Liver (tissue), 3 donors: ENCODE measurements around the gene CRB1.

ENCODE experiments used
- EGR1 ChIP-seq, 2 donors: IDR thresholded peaks; 2 replicates each; pipeline ENCODE4 v1.6.1; 2016 to 2018; ENCODE audit warnings: antibody characterized with exemption in 2 of 2, low read depth in 2 of 2
- GABPA ChIP-seq, 2 donors: IDR thresholded peaks in 1 of 2; conservative IDR thresholded peaks in 1 of 2; 2 replicates each; pipeline ENCODE4 v1.6.1; 2016; ENCODE audit warnings: antibody characterized with exemption in 2 of 2, mild to moderate bottlenecking in 1 of 2, moderate library complexity in 1 of 2
- RAD21 ChIP-seq, 2 donors: IDR thresholded peaks; 2 replicates each; pipeline ENCODE4 v1.6.1; 2016; ENCODE audit warnings: antibody characterized with exemption in 2 of 2, mild to moderate bottlenecking in 2 of 2
- RXRA ChIP-seq, 2 donors: IDR thresholded peaks; 2 replicates each; pipeline ENCODE4 v1.6.1; 2017 to 2018; ENCODE audit warnings: antibody characterized with exemption in 2 of 2, mild to moderate bottlenecking in 1 of 2
- TAF1 ChIP-seq: conservative IDR thresholded peaks from 2 replicates; pipeline ENCODE4 v1.6.1; 2016; ENCODE audit warnings: antibody characterized with exemption, mild to moderate bottlenecking
- TF ChIP-seq, protein P1 (sequence below): fragments of 150-350 bp; IDR thresholded peaks from 2 replicates; pipeline ENCODE4 v1.5.1; 2017; ENCODE audit warnings: improper control_type of control experiment, low read depth, low read length; ENCODE audit not compliant: missing input control
- TF ChIP-seq, protein P2 (sequence below): IDR thresholded peaks from 2 replicates; pipeline ENCODE4 v1.6.1; 2016; ENCODE audit warnings: antibody characterized with exemption, mild to moderate bottlenecking
- TF ChIP-seq, protein P3 (sequence below): IDR thresholded peaks from 2 replicates; pipeline ENCODE4 v1.6.1; 2016; ENCODE audit warnings: antibody characterized with exemption
- TF ChIP-seq, protein P4 (sequence below): IDR thresholded peaks from 2 replicates; pipeline ENCODE4 v1.6.1; 2016; ENCODE audit warnings: antibody characterized with exemption
- TF ChIP-seq, protein P5 (sequence below): IDR thresholded peaks from 2 replicates; pipeline ENCODE4 v1.6.1; 2016; ENCODE audit warnings: antibody characterized with exemption
- donor health status: healthy.
- donor health status: healthy.

DNA sequence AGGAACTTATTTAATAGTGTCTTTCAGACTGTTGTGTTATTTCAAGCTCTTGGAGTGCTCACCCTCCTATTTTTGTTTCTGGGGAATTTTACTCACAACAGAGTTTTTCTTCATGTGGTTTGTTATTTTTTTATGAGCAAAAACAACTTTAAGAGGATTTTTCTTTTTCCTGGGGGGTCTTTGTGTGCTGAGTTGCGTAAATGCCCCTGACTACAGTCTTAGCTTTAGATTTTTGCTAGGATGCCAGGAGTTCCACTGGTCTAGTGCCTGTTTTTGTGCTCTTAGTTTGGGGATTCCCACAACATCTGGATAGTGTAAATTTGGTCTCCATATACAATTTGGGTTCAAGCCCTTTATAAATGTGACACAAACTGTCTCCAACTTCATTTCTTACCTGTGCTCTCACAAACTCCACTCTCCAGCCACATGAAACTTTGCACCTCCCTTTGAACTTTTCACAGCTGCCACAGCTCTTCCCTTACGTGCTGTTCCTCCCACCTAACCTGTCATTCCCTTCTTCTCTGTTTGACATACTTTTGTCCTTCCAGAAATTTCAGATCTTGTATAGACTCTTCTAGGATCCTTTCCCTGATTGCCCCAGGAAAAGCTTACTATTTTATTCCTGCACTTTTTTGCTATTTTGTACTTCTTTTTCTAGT is 180.2 kb downstream of the CRB1 start:
- TF ChIP-seq, protein P1, sequence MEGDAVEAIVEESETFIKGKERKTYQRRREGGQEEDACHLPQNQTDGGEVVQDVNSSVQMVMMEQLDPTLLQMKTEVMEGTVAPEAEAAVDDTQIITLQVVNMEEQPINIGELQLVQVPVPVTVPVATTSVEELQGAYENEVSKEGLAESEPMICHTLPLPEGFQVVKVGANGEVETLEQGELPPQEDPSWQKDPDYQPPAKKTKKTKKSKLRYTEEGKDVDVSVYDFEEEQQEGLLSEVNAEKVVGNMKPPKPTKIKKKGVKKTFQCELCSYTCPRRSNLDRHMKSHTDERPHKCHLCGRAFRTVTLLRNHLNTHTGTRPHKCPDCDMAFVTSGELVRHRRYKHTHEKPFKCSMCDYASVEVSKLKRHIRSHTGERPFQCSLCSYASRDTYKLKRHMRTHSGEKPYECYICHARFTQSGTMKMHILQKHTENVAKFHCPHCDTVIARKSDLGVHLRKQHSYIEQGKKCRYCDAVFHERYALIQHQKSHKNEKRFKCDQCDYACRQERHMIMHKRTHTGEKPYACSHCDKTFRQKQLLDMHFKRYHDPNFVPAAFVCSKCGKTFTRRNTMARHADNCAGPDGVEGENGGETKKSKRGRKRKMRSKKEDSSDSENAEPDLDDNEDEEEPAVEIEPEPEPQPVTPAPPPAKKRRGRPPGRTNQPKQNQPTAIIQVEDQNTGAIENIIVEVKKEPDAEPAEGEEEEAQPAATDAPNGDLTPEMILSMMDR, result no peak
- TF ChIP-seq EGR1 (IDR thresholded peaks at IDR 0.05; ENCODE audit: low read depth in 2 of 2), result no peak
- TF ChIP-seq TAF1, result no peak
- TF ChIP-seq, protein P2, sequence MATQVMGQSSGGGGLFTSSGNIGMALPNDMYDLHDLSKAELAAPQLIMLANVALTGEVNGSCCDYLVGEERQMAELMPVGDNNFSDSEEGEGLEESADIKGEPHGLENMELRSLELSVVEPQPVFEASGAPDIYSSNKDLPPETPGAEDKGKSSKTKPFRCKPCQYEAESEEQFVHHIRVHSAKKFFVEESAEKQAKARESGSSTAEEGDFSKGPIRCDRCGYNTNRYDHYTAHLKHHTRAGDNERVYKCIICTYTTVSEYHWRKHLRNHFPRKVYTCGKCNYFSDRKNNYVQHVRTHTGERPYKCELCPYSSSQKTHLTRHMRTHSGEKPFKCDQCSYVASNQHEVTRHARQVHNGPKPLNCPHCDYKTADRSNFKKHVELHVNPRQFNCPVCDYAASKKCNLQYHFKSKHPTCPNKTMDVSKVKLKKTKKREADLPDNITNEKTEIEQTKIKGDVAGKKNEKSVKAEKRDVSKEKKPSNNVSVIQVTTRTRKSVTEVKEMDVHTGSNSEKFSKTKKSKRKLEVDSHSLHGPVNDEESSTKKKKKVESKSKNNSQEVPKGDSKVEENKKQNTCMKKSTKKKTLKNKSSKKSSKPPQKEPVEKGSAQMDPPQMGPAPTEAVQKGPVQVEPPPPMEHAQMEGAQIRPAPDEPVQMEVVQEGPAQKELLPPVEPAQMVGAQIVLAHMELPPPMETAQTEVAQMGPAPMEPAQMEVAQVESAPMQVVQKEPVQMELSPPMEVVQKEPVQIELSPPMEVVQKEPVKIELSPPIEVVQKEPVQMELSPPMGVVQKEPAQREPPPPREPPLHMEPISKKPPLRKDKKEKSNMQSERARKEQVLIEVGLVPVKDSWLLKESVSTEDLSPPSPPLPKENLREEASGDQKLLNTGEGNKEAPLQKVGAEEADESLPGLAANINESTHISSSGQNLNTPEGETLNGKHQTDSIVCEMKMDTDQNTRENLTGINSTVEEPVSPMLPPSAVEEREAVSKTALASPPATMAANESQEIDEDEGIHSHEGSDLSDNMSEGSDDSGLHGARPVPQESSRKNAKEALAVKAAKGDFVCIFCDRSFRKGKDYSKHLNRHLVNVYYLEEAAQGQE, result no peak
- no peak for TF ChIP-seq RXRA (IDR thresholded peaks at IDR 0.05)
- no peak for TF ChIP-seq RAD21 (IDR thresholded peaks at IDR 0.05)
- TF ChIP-seq, protein P3, sequence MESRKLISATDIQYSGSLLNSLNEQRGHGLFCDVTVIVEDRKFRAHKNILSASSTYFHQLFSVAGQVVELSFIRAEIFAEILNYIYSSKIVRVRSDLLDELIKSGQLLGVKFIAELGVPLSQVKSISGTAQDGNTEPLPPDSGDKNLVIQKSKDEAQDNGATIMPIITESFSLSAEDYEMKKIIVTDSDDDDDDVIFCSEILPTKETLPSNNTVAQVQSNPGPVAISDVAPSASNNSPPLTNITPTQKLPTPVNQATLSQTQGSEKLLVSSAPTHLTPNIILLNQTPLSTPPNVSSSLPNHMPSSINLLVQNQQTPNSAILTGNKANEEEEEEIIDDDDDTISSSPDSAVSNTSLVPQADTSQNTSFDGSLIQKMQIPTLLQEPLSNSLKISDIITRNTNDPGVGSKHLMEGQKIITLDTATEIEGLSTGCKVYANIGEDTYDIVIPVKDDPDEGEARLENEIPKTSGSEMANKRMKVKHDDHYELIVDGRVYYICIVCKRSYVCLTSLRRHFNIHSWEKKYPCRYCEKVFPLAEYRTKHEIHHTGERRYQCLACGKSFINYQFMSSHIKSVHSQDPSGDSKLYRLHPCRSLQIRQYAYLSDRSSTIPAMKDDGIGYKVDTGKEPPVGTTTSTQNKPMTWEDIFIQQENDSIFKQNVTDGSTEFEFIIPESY, result no peak
- TF ChIP-seq, protein P4, sequence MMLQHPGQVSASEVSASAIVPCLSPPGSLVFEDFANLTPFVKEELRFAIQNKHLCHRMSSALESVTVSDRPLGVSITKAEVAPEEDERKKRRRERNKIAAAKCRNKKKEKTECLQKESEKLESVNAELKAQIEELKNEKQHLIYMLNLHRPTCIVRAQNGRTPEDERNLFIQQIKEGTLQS, result no peak
- TF ChIP-seq, protein P5, sequence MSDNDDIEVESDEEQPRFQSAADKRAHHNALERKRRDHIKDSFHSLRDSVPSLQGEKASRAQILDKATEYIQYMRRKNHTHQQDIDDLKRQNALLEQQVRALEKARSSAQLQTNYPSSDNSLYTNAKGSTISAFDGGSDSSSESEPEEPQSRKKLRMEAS, result no peak
- no peak for TF ChIP-seq GABPA (IDR thresholded peaks at IDR 0.05 in 1 of 2, conservative IDR thresholded peaks at IDR 0.05 in 1 of 2)
